HG02943 (cell line): Measurements from ENCODE around the gene TOM1L2.
"Not testable (repeated sequence)": the region's sequence is repeated elsewhere in the genome, so short reads cannot be mapped to it uniquely, and the experiment has no call there.

Experiments
- ATAC-seq: cut with Tn5 transposase; IDR thresholded peaks from one replicate; pipeline ENCODE4 v1.9.1; 2021; ENCODE audit warnings: mild to moderate bottlenecking, low read depth, moderate library complexity; ENCODE audit not compliant: unreplicated experiment

TOM1L2 gene

GRCh38 chr17:17946093-17946492 lies 26.1 kb downstream of the TOM1L2 start:
- ATAC-seq = no peak

GRCh38 chr17:17944743-17945142 lies 27.5 kb downstream of the TOM1L2 start:
- ATAC-seq = no peak

GRCh38 chr17:17944242-17944641 lies 28.0 kb downstream of the TOM1L2 start:
- ATAC-seq = no peak

GRCh38 chr17:17943281-17943984 lies 28.8 kb downstream of the TOM1L2 start:
- ATAC-seq = no peak

- no peak for ATAC-seq
Measured at GRCh38 chr17:17942846-17943245, 29.4 kb downstream of the TOM1L2 start.

- ATAC-seq = no peak
Measured at GRCh38 chr17:17941015-17941414, 31.2 kb downstream of the TOM1L2 start.

GRCh38 chr17:17940441-17940911 lies 31.7 kb downstream of the TOM1L2 start:
- no peak for ATAC-seq

GRCh38 chr17:17939941-17940340 lies 32.3 kb downstream of the TOM1L2 start:
- ATAC-seq = not testable (repeated sequence)

GRCh38 chr17:17938388-17939107 lies 33.7 kb downstream of the TOM1L2 start:
- ATAC-seq = no peak

- no peak for ATAC-seq
Measured at GRCh38 chr17:17937958-17938357, 34.2 kb downstream of the TOM1L2 start.

GRCh38 chr17:17937201-17937853 lies 34.9 kb downstream of the TOM1L2 start:
- ATAC-seq = no peak

- ATAC-seq = no peak
Measured at GRCh38 chr17:17935321-17936271, 36.6 kb downstream of the TOM1L2 start.

GRCh38 chr17:17934806-17935205 lies 37.4 kb downstream of the TOM1L2 start:
- ATAC-seq = no peak

- ATAC-seq = no peak
Measured at GRCh38 chr17:17934214-17934613, 38.0 kb downstream of the TOM1L2 start.

- ATAC-seq = no peak
Measured at GRCh38 chr17:17933775-17934174, 38.4 kb downstream of the TOM1L2 start.

- ATAC-seq = no peak
Measured at GRCh38 chr17:17931159-17931558, 41.0 kb downstream of the TOM1L2 start.

GRCh38 chr17:17930674-17931073 lies 41.5 kb downstream of the TOM1L2 start:
- no peak for ATAC-seq

GRCh38 chr17:17929655-17930380 lies 42.4 kb downstream of the TOM1L2 start:
- no peak for ATAC-seq

GRCh38 chr17:17928398-17929287 lies 43.6 kb downstream of the TOM1L2 start:
- ATAC-seq = no peak
